Uterus (tissue), 4 donors: ENCODE measurements around the gene ZGPAT. TPM values are rescaled to one million over a fixed set of nuclear protein-coding genes. Genes with fewer than 3 reads are reported as not detected.

Experiments used
- DNase-seq, 2 donors: peaks; one replicate each; pipeline ENCODE4 v3.0.0-alpha.2; 2019 to 2020
- H3K27ac ChIP-seq, 2 donors: fragments of 200-600 bp; sonication (generic); 1 replicate in 1 of 2; 2 replicates in 1 of 2; pipeline ENCODE4 v1.5.1; 2016 to 2018
- H3K27me3 ChIP-seq, 2 donors: fragments of 200-600 bp; sonication (generic); one replicate each; pipeline ENCODE4 v1.5.1; 2018 to 2019; ENCODE audit warnings: control low read depth in 1 of 2
- H3K36me3 ChIP-seq, 2 donors: fragments of 200-600 bp; sonication (generic); one replicate each; pipeline ENCODE4 v1.5.1; 2019; ENCODE audit warnings: control low read depth in 1 of 2
- H3K4me1 ChIP-seq, 2 donors: fragments of 200-600 bp; sonication (generic); one replicate each; pipeline ENCODE4 v1.5.1; 2018 to 2019; ENCODE audit warnings: control low read depth in 1 of 2
- H3K4me3 ChIP-seq, 2 donors: fragments of 200-600 bp; sonication (generic); 1 replicate in 1 of 2; 2 replicates in 1 of 2; pipeline ENCODE4 v1.5.1; 2018 to 2019; ENCODE audit warnings: mild to moderate bottlenecking in 1 of 2
- H3K9me3 ChIP-seq, 2 donors: fragments of 200-600 bp; sonication (generic); one replicate each; pipeline ENCODE4 v1.5.1; 2019; ENCODE audit warnings: control low read depth in 1 of 2
- CTCF ChIP-seq, 4 experiments: fragments of 200-600 bp in 2 of 4; fragments of 450-650 bp in 2 of 4; sonication (generic) in 2 of 4; IDR thresholded peaks; one replicate each; pipeline ENCODE4 v1.5.1; 2016 to 2019; ENCODE audit warnings: antibody characterized with exemption in 4 of 4, mild to moderate bottlenecking in 2 of 4, moderate library complexity in 1 of 4
- POLR2A ChIP-seq, 2 donors: fragments of 450-650 bp; IDR thresholded peaks; one replicate each; pipeline ENCODE4 v1.6.1; 2016; ENCODE audit warnings: antibody characterized with exemption in 2 of 2, mild to moderate bottlenecking in 1 of 2, moderate library complexity in 1 of 2
- intact Hi-C: fragments of 100-400 bp; cut with DNase I; formaldehyde crosslinking; loops from one replicate; pipeline ENCODE4 v1.15.1; 2023; ENCODE audit warnings: low total_unique reads
- total RNA-seq, 4 donors: library from RNA; depleted of rRNA in 3 of 4; stranded (reverse); fragments of >200 nt in 3 of 4; gene quantifications; one replicate each; pipeline versions ENCODE4 v1.1.0 to v1.2.4, GENCODE V29; 2014 to 2023
- donor health status: DM: yes; HTN: yes; CAD: no.

ZGPAT gene
- total RNA-seq, 4 donors from 2014 or later = 1.5 to 37.9 (median 15.3) TPM

- Histone ChIP-seq H3K4me3 (no peak overlapping the region), H3K27me3 (no peaks in the 10 kb centered on the region), H3K36me3 (no peaks in the 10 kb centered on the region), H3K27ac (no peak overlapping the region), H3K9me3 (no peaks in the 10 kb centered on the region), H3K4me1 (peaks cover 0 to 8% of the 10 kb centered on the region in 2 donors)
- intact Hi-C loops = no loop called here
- no peak for TF ChIP-seq CTCF (IDR thresholded peaks at IDR 0.05)
- TF ChIP-seq POLR2A (IDR thresholded peaks at IDR 0.05) = no peak
- DNase-seq = no peak
These were observed 25.3 kb downstream of the ZGPAT start for GRCh38 chr20:63733117-63733516.

GRCh38 chr20:63733579-63734081, 25.8 kb downstream of the ZGPAT start:
- Histone ChIP-seq H3K4me1 (peaks cover 0 to 13% of the 10 kb centered on the region in 2 donors), H3K36me3 (no peaks in the 10 kb centered on the region)
- TF ChIP-seq CTCF (IDR thresholded peaks at IDR 0.05) = no peak
- no peak for TF ChIP-seq POLR2A (IDR thresholded peaks at IDR 0.05)

GRCh38 chr20:63734111-63734945, 26.5 kb downstream of the ZGPAT start:
- TF ChIP-seq CTCF (IDR thresholded peaks at IDR 0.05) (no peak), POLR2A (IDR thresholded peaks at IDR 0.05) (no peak)
- Histone ChIP-seq H3K27ac (no peak overlapping the region), H3K4me3 (no peak overlapping the region), H3K27me3 (no peaks in the 10 kb centered on the region), H3K9me3 (no peaks in the 10 kb centered on the region), H3K36me3 (no peaks in the 10 kb centered on the region), H3K4me1 (peaks cover 0 to 14% of the 10 kb centered on the region in 2 donors)
- DNase-seq = no peak
- intact Hi-C loops = no loop called here

More at GRCh38 chr20:63733579-63734081, 25.8 kb downstream of the ZGPAT start:
- DNase-seq = no peak
- Histone ChIP-seq H3K9me3 (no peaks in the 10 kb centered on the region), H3K27me3 (no peaks in the 10 kb centered on the region), H3K4me3 (no peak overlapping the region), H3K27ac (no peak overlapping the region)
- intact Hi-C loops = no loop called here

GRCh38 chr20:63734946-63735858, 27.4 kb downstream of the ZGPAT start:
- Histone ChIP-seq H3K27ac (no peak overlapping the region), H3K36me3 (no peaks in the 10 kb centered on the region), H3K4me3 (no peak overlapping the region), H3K4me1 (peaks cover 0 to 14% of the 10 kb centered on the region in 2 donors), H3K27me3 (no peaks in the 10 kb centered on the region), H3K9me3 (no peaks in the 10 kb centered on the region)
- intact Hi-C loops = no loop called here
- no peak for DNase-seq
- TF ChIP-seq CTCF (IDR thresholded peaks at IDR 0.05) = no peak
- TF ChIP-seq POLR2A (IDR thresholded peaks at IDR 0.05) = no peak
